Middle frontal gyrus (tissue), 1 donor: Measurements from ENCODE around the gene CDKL1.

Experiments used
- DNase-seq: peaks from one replicate; pipeline ENCODE4 v3.0.0-alpha.2; 2015; ENCODE audit warnings: low spot score; ENCODE audit errors: extremely low spot score

CDKL1 gene

GRCh38 chr14:50396631-50397389 lies at the start of gene CDKL1:
Gene CDKL1, minus strand, starts transcription at chr14:50396881. Its CDS starts 1,013 bp downstream, at chr14:50395868.
- DNase-seq = no peak

DNA sequence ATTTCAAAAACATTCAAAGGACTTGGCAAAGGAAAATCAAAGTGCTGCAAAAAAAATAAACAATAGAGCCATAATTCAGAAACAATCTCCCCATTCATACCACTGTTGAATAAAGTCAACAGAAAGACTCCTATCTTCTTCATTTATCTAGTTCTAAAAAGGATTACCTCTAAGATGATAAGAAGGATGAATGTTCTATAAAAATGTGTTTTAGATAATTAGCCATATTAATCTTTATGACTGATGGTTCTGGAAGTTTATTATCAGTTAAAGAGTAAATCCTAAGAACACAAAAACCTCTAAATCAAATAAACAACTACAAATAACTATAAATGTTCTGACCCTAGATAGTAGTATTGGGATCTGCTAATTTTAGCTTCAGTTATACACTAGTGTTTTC lies 37.8 kb upstream of the CDKL1 start:
- DNase-seq = no peak

DNA sequence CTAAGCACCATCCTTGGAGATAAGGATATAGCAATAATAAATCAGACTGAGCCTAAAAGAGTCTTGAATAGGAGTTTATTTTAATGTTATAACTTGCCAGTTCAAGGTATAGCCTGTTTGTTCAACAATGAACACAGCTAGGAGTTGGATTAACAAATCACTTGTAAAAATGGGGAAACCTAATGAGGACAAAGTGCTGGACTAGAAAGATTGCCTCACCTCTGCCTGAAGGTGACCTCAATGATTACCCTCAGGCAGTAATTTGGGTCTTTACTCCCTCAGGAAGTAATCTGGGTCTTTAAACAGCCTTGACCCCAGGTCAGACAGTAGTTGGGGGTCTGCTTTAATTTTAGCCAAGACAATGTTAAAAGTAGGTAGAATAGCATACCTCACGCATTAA lies 35.5 kb upstream of the CDKL1 start:
- no peak for DNase-seq

- no peak for DNase-seq
Observed at GRCh38 chr14:50425816-50426215, 29.1 kb upstream of the CDKL1 start.

- no peak for DNase-seq
Observed at GRCh38 chr14:50425105-50425504, 28.4 kb upstream of the CDKL1 start.

DNA sequence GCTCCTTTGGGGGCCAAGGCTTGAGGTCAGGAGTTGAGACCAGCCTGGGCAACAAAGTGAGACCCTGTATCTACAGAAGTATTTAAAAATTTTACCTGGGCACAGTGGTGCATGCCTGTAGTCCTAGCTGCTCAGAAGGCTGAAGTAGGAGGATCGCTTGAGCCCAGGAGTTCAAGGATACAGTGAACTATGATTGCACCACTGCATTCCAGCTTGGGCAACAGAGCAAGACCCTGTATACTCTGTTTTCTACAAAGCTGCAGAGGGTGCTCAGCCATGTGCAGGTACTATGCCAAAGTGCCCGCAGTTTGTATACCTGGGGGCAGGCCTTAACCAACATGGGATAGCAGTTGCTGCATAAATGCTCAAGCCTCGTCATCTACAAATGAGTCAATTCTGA lies 26.8 kb upstream of the CDKL1 start:
- no peak for DNase-seq

DNA sequence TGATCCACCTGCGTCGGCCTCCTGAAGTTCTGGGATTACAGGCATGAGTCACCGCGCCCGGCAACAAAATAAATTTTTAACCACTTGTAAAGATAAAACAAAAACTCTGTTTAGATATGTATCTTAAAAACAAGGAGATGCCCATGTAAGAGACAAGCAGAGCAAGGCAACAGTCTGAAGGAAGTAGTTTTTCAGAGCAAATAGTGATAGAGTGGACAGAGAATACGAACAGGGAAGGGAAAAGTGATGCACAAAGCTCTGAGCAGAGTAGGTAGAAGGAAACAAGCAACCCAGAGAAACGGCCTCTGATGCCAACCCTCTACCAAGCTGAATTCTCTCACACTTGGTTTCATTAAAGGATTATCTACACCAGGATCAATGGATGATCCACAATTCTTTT lies 24.8 kb upstream of the CDKL1 start:
- no peak for DNase-seq

DNA sequence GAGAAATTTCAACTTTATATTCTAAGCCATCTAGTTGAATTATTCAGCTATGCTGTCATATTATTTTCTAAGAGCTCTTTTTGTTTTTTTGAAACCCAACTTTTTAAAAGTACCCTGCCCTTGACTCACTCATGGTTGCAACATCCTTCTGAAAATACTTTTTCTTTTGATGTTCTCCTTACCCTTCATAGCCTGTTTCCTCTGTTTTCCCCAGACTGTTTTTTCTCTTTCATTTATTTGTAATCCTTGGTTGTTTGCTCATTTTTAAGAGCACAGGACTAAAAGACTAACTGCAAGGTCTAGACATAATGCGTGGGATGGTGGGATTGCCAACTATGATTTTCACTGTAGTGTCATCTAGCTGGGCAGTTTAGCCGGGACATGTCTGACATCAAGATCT lies 21.2 kb upstream of the CDKL1 start:
- DNase-seq = no peak

GRCh38 chr14:50410921-50411320 lies 14.2 kb upstream of the CDKL1 start:
- no peak for DNase-seq

- DNase-seq = no peak
Observed at GRCh38 chr14:50410071-50410470, 13.4 kb upstream of the CDKL1 start.

DNA sequence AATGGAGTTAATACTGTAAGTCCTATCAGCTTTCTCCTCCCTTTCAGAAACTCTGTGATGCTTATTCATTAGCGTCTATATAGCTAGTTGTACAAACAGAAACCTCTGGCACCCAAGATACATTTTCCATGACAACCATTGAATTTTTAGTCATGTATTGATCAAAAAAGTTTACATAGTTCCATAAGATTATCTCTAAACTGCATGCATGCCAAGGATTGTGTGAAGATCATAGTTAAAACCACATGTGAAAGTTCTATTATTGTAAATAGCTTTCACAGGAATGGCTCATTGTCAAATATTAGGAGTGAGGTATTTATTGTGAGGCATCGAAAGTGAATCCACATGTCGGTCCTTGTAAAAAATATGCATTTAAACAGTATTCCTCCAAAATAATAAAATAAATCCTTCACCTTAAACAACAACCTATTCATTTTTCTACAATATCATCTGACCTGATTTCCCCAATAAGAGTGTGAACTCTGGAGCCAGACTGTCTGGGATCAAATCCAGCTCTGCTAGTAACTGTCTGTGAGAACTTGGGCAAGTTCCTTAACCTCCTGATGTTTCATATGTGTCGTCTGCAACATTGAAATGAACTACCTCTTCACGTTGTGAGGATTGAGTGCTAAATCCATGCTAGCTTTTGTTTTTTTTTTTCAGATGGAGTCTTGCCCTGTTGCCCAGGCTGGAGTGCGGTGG lies 10.6 kb upstream of the CDKL1 start:
- no peak for DNase-seq

DNA sequence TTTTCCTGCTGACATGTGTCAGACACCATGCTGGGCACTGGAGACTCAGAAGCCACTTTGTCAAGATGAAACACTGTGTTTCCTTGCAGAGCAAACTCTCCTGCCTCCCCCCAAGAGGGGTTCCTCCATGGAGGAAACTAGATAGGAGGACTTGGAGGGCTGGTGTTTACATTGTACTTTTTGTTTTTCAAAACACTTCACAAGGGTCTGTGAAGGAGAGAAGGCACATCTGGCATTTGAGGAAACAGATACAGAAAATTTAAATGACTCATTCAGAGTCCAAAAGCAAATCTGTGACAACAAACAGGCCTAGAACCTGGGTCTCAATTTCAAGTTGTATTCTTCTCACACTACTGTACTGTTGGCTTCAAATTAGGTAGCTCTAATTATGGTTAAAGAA lies 6.7 kb upstream of the CDKL1 start:
- no peak for DNase-seq

DNA sequence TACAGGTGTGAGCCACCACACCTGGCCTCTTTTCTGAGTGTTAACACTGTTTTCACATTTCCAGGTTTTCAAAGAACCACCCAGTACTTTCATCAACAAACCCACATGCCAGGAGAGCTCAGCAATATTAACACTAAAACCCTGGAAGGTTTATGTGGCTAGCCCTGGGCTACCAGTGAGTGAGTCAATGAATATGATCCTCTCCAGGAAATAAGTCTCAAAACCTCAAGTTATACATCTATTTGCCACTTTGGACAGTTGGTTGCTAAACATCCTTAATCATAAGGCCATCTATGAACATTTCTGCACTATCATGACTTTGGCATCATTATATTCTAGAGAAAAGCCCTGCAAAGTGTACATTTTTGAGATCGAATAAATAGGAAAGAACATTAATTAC lies 6.3 kb upstream of the CDKL1 start:
- DNase-seq = no peak

- no peak for DNase-seq
Observed at GRCh38 chr14:50400461-50400860, 3.8 kb upstream of the CDKL1 start.

GRCh38 chr14:50399251-50400032 lies 2.8 kb upstream of the CDKL1 start:
- DNase-seq = no peak

- no peak for DNase-seq
Observed at GRCh38 chr14:50398189-50398580, 1.5 kb upstream of the CDKL1 start.

GRCh38 chr14:50397390-50398188 lies 908 bp upstream of the CDKL1 start:
- no peak for DNase-seq

- DNase-seq = no peak
Observed at GRCh38 chr14:50395448-50395847, 1.2 kb downstream of the CDKL1 start.

DNA sequence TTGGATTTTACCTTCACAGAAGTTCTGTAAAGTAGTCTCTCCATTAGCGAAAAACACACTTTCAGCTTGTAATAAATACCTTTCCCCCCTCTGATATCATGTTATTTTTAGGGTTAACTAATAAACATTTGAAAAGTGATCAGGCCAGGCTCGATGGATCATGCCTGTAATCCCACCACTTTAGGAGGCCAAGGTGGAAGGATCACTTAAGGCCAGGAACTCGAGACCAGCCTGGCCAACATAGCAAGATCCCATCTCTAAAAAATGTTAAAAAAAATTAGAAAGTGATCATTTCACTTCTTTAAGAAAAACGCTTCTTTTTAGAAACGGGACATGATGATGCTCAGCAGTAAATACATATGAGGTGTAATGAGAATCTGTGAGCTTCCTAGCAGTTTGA lies 2.0 kb downstream of the CDKL1 start:
- DNase-seq = no peak

- DNase-seq = no peak
Observed at GRCh38 chr14:50389668-50390441, 6.8 kb downstream of the CDKL1 start.
